NK-92 treated with Interleukin-12 subunit alpha and Interleukin-12 subunit beta, amount 100 ng/mL, for 24 hours (cell line): Measurements from ENCODE around the gene ZNF503.
"Not testable (repeated sequence)": the region's sequence is repeated elsewhere in the genome, so short reads cannot be mapped to it uniquely, and the experiment has no call there.

Experiments used
- DNase-seq: peaks from one replicate; lab custom pipeline; 2025; lab: John Stamatoyannopoulos, UW

Gene ZNF503

DNA sequence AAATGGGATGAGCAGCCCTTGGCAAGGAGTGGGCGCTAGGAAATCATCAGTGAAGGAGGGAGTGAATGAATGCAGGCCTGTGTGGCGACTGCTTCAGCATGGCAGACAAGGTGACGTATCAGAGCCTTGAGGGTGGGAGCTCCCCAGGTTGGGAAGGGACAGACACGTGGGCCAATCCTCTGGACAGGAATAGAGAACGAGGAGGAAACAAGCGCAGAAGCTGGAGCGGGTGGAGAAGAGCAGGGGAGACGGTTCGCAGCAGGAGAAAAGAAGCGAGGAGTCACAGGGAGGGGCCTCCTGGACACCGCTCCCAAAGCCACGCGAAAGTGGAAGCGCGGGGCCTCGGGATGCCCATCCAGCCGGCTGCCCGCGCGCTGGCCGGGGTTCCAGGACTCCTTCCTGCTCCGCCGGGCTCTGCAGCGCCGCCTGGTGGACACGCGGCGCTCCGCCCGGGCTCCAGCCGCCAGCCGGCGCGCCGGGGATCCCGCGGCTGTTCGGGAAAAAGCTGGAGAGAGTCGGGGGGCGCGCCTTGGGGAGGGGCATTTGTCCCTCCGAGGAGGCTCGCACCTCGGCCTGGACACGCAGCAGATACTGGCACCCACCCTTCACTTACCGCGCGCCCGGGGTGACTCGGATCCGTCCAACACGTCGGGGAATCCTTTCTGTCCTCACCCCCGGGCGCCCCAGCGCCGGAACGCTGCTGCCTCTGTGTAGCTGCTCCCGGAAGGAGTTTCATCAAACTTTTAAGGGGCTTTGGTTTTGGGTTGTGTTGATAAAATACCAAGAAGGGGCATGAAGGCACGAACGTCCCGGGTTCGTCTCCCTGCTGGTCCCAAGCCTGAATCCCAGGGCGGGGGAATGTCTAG, 6.3 kb downstream of the ZNF503 start:
- no peak for DNase-seq

DNA sequence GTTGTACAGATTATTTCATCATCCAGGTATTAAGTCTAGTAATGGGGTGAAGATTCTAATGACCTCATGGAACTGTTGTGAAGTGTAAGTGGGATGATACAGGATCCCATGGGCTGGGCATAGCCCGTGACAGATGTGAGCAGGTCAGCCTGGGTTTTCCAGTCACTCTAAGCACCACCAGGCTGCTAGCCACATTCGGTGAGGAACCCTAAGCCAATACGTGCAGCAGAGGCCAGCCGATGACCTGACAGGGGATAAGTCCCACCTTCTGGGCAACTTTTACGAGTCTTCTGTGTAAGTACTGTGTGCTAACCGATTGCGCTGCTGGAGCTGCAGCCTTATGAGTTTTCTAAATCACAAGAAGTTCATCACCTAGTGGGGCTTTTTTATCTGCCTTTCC, 7.3 kb downstream of the ZNF503 start:
- DNase-seq, result no peak

DNA sequence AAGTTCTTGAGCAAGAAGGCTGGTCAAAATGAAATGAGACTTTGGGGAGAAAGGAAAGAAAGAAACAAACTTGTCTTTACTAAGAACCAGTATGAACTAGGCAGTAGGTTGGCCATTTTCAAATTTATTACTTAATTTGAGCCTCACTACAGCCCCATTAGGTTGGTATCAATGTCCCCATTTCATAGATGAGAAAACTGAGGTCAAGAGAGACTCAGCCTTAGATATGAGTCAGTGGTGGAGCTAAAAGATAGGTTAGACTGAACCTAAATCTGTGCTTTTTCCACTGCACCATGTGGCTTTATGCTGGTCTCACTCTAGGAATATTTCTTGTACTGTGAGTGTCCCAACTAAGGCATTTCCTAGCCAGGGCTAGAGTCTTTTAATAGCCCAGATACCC, 8.8 kb downstream of the ZNF503 start:
- no peak for DNase-seq

GRCh38 chr10:75392271-75392670, 9.3 kb downstream of the ZNF503 start:
- no peak for DNase-seq

- no peak for DNase-seq
Observed at GRCh38 chr10:75390178-75390577, 11.4 kb downstream of the ZNF503 start.

DNA sequence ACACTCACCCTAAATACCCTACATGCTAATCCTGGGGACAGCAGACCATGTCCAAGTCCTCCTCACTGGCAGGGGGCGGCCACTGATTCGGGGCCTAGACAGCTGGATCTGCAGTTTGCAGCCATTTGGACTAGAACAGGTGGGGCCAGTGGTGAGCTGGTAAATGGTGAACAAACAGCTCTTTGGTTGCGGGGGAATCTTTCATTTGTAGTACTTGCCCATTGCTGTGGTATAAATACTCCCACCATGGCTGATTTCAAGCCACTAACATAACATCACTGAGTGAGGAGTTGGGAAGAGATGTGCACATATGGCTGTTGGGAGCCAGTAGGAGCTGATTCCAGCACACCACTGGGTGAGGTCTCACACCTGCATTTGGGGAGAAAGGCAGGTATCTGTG, 13.5 kb downstream of the ZNF503 start:
- DNase-seq, result no peak

- DNase-seq, result no peak
Observed at GRCh38 chr10:75386128-75386527, 15.4 kb downstream of the ZNF503 start.

GRCh38 chr10:75379817-75380216, 21.7 kb downstream of the ZNF503 start:
- DNase-seq, result no peak

DNA sequence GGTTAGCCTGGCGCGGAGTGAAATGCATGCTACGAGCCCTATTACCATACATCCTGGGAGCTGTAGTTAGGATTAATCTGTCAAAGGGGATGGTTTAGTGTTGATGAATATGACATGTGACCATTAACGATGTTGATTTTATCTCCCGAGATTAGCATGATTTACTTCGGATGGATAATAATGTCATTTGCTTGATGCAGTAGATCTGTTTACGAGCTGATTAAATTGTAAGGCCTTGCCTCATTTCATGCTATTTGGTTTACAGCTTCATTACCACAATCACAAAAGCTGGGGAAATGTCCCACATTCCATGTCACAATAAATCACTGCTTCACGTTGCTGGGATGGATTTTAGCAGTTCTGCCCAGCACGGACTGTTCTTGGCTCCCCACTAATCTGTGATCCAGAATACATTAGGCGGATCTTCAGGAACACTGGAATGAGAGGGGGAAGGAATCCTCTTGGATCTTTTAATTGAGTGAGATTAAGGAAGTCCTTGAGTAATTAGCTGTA, 22.3 kb downstream of the ZNF503 start:
- DNase-seq, result no peak

- no peak for DNase-seq
Observed at GRCh38 chr10:75378379-75378778, 23.2 kb downstream of the ZNF503 start.

DNA sequence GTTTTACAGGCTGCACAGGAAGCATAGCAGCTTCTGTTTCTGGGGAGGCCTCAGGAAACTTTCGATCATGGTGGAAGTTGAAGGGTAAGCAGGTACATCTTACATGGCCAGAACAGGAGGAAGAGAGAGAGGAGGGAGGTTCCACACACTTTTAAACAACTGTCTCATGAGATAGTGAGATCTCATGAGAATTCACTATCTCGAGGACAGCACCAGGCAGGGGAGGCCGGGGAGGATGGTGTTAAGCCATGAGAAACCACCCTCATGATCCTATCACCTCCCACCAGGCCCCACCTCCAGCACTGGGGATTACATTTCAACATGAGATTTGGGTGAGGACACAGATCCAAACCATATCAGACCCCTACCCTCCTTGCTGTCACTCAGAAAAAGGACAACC, 23.7 kb downstream of the ZNF503 start:
- DNase-seq, result no peak

GRCh38 chr10:75375838-75376237, 25.7 kb downstream of the ZNF503 start:
- no peak for DNase-seq

GRCh38 chr10:75371010-75371409, 30.6 kb downstream of the ZNF503 start:
- DNase-seq, result no peak

DNA sequence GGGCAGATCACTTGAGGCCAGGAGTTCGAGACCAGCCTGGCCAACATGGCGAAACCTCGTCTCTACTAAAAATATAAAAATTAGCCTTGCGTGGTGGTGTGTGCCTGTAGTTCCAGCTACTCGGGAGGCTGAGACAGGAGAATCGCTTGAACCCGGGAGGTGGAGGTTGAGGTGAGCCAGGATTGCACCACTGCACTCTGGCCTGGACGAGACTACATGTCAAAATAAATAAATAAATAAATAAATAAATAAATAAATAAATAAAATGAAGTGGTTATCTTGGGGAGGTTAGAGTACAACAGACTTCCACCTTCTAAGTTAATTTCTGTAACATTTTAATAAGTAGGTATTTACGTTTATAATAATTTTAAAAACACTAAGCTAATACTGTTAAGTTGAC, 31.7 kb downstream of the ZNF503 start:
- not testable (repeated sequence) for DNase-seq

- DNase-seq, result no peak
Observed at GRCh38 chr10:75367901-75368300, 33.7 kb downstream of the ZNF503 start.

- DNase-seq, result no peak
Observed at GRCh38 chr10:75367021-75367487, 34.5 kb downstream of the ZNF503 start.

DNA sequence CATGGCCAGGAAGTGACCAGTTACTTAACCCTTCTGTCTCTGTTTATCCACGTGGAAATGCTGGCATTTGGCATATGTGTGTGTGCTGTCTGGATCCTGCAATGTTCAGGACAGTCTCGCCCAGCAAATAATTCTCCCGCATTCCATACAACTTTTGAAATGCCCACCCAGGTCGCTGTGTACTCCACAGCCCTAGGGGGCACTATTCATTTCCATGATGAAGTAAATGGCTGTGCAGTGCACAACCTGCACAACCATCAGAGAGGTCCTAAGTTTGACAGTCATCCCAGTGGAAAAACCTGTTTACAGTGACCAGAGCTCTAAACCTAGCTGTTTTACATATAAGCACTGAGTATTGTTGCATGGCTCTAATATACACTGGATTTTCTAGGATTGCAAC, 38.1 kb downstream of the ZNF503 start:
- DNase-seq, result no peak

GRCh38 chr10:75359876-75360275, 41.7 kb downstream of the ZNF503 start:
- DNase-seq, result not testable (repeated sequence)

- DNase-seq, result no peak
Observed at GRCh38 chr10:75358835-75359421, 42.6 kb downstream of the ZNF503 start.

- DNase-seq, result no peak
Observed at GRCh38 chr10:75358132-75358531, 43.4 kb downstream of the ZNF503 start.

DNA sequence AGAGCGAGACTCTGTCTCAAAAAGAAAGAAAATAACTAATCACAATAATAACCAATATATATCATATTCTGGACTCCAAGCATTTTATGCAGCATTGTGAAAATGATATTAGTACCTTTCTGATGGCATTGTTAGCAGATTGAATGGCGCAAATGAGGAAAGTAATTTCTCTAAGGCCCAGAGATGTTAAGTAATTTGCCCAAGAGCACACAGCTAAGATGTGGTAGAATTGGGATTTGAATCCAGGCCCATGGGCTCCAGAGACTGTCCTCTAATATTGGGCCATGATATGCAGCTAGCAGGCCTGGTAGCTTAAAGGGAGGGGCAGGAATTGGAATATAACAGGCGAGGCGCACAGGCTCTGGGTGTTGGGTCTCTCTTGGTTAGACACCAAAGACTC, 44.1 kb downstream of the ZNF503 start:
- no peak for DNase-seq

DNA sequence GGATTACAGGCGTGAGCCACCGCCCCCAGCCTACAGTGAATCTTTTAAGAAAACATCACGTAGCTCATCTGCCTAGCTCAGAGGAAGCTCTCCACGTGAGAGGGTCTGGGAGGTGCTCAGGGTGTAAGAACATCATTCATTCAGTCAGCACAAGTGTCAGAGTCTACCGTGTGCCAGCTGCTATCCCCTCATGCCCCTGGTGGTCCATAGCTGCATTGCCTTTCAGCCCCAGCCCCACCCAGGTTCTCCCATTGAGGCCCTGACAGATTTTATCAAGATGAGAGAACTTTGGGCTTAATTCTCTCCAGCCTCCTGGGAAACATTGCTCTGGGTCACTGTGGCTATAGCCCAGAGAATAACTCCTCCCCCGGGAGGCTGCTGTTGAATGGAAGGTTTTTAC, 45.1 kb downstream of the ZNF503 start:
- no peak for DNase-seq

DNA sequence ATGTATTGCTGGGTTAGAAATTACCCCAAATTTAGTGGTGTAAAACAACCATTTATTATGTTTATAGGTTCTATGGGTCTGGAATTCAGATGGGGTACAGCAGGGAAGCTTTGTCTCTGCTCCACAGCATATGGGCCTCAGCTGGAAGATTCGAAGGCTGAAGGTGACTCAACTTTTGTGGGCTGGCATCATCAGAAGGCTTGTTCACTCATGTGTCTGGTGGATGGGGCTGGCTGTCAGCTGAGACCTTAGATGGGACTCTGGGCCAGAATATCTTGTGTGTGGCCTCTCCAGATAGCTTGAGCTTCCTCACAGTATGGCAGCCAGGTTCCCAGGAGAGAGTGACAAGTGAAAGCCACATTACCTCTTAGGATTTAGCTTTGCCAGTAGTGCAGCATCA, 45.9 kb downstream of the ZNF503 start:
- DNase-seq, result no peak
